Measurements from ENCODE around the gene BTBD8. TPM values are rescaled to one million over a fixed set of nuclear protein-coding genes. Genes with fewer than 3 reads are reported as not detected.

BTBD8 gene
- total RNA-seq, 4 donors from 2014 or later = 4.6 to 8.9 (median 5.7) TPM

GRCh38 chr1:92168657-92169056 is 88.5 kb downstream of the BTBD8 start:
- Histone ChIP-seq H3K9me3 (no peaks in the 10 kb centered on the region), H3K4me3 (no peak overlapping the region), H3K27ac (no peak overlapping the region), H3K27me3 (no peaks in the 10 kb centered on the region), H3K36me3 (peaks cover 0 to 10% of the 10 kb centered on the region in 2 donors), H3K4me1 (no peaks in the 10 kb centered on the region)
- TF ChIP-seq CTCF (IDR thresholded peaks at IDR 0.05) (no peak), EP300 (IDR thresholded peaks at IDR 0.05) (no peak), POLR2A (IDR thresholded peaks at IDR 0.05) (no peak), POLR2AphosphoS5 (IDR thresholded peaks at IDR 0.05) (no peak)
- WGBS, 2 donors (ENCODE audit: low coverage in 1 of 2) = 50 to 61% methylated on average over 5 of the region's 5 CpGs
- no peak for ATAC-seq

- TF ChIP-seq POLR2AphosphoS5 (IDR thresholded peaks at IDR 0.05) (no peak), POLR2A (IDR thresholded peaks at IDR 0.05) (no peak), CTCF (IDR thresholded peaks at IDR 0.05) (no peak), EP300 (IDR thresholded peaks at IDR 0.05) (no peak)
- ATAC-seq = no peak
- Histone ChIP-seq H3K4me1 (no peaks in the 10 kb centered on the region), H3K36me3 (peaks cover 0 to 12% of the 10 kb centered on the region in 2 donors), H3K9me3 (no peaks in the 10 kb centered on the region), H3K27me3 (no peaks in the 10 kb centered on the region), H3K27ac (no peak overlapping the region), H3K4me3 (no peak overlapping the region)
- WGBS, 2 donors (ENCODE audit: low coverage in 1 of 2) = 82 to 96% methylated on average over 1 to 2 of the region's 2 CpGs
Observed at GRCh38 chr1:92169214-92170005, 89.3 kb downstream of the BTBD8 start.

GRCh38 chr1:92184632-92185031 is 104.5 kb downstream of the BTBD8 start:
- H3K9me3 ChIP-seq = no peaks in the 10 kb centered on the region
- no peak overlapping the region for H3K27ac ChIP-seq
- WGBS, 2 donors (ENCODE audit: low coverage in 1 of 2) = 100% methylated on average over 1 of the region's 1 CpG; no CpG with 5 or more reads in 1 of the 2 donors
- ATAC-seq = no peak
- peaks cover 0 to 32% of the 10 kb centered on the region in 2 donors for H3K36me3 ChIP-seq
- TF ChIP-seq POLR2AphosphoS5 (IDR thresholded peaks at IDR 0.05) = no peak
- TF ChIP-seq CTCF (IDR thresholded peaks at IDR 0.05) = no peak
- no peak for TF ChIP-seq EP300 (IDR thresholded peaks at IDR 0.05)
- TF ChIP-seq POLR2A (IDR thresholded peaks at IDR 0.05) = no peak
- H3K27me3 ChIP-seq = no peaks in the 10 kb centered on the region
- H3K4me1 ChIP-seq = no peaks in the 10 kb centered on the region
- H3K4me3 ChIP-seq = no peak overlapping the region

- TF ChIP-seq POLR2A (IDR thresholded peaks at IDR 0.05) (no peak), CTCF (IDR thresholded peaks at IDR 0.05) (no peak), POLR2AphosphoS5 (IDR thresholded peaks at IDR 0.05) (no peak), EP300 (IDR thresholded peaks at IDR 0.05) (no peak)
- Histone ChIP-seq H3K27me3 (no peaks in the 10 kb centered on the region), H3K4me3 (no peak overlapping the region), H3K36me3 (peaks cover 0 to 18% of the 10 kb centered on the region in 2 donors), H3K4me1 (no peaks in the 10 kb centered on the region), H3K27ac (no peak overlapping the region), H3K9me3 (no peaks in the 10 kb centered on the region)
- 76 to 94% methylated on average over 1 of the region's 1 CpG for WGBS, 2 donors (ENCODE audit: low coverage in 1 of 2)
- ATAC-seq = no peak
Observed at GRCh38 chr1:92186081-92186480, 105.9 kb downstream of the BTBD8 start.
